K562 (cell line): Measurements from ENCODE around the gene SLC9A1. TPM values are rescaled to one million over a fixed set of nuclear protein-coding genes. Genes with fewer than 3 reads are reported as not detected.

Source experiments
- CAMTA2 ChIP-seq: fragments of 250-450 bp; sonication (Bioruptor Pico); conservative IDR thresholded peaks from 2 replicates; pipeline ENCODE4 v1.5.1; 2022
- CHCHD3 ChIP-seq: fragments of 250-450 bp; sonication (Bioruptor Pico); IDR thresholded peaks from 2 replicates; pipeline ENCODE4 v2.1.2; 2022; ENCODE audit warnings: mild to moderate bottlenecking
- CTBP1 ChIP-seq: fragments of 450-650 bp; IDR thresholded peaks from 2 replicates; pipeline ENCODE4 v1.6.1; 2016; ENCODE audit warnings: borderline replicate concordance
- ELF4 ChIP-seq: fragments of 450-650 bp; formaldehyde crosslinking; IDR thresholded peaks from 2 replicates; pipeline ENCODE4 v1.4.0; 2022; ENCODE audit warnings: missing genetic modification characterization
- FOSL1 ChIP-seq: fragments of 200-800 bp; sonication (Bioruptor generic); conservative IDR thresholded peaks from 2 replicates; pipeline ENCODE4 v1.6.1; 2016; ENCODE audit warnings: missing genetic modification characterization, missing compliant biosample characterization
- FOXJ2 ChIP-seq: fragments of 200-800 bp; sonication (Bioruptor generic); IDR thresholded peaks from 2 replicates; pipeline ENCODE4 v1.6.1; 2016; ENCODE audit warnings: missing genetic modification characterization, missing compliant biosample characterization
- GABPB1 ChIP-seq: sonication (generic); formaldehyde crosslinking; IDR thresholded peaks from 2 replicates; pipeline ENCODE4 v1.8.0; 2022; ENCODE audit warnings: mild to moderate bottlenecking, missing genetic modification reagents
- MBD2 ChIP-seq: sonication (generic); IDR thresholded peaks from 2 replicates; pipeline ENCODE4 v1.6.1; 2016; ENCODE audit warnings: low read depth, borderline replicate concordance
- MXI1 ChIP-seq: IDR thresholded peaks from 2 replicates; pipeline ENCODE4 v1.6.1; 2011; ENCODE audit warnings: low read depth, mild to moderate bottlenecking, improper control_type of control experiment, low read length
- NFIX ChIP-seq: fragments of 250-450 bp; sonication (Bioruptor Pico); IDR thresholded peaks from 2 replicates; pipeline ENCODE4 v1.4.0; 2020; ENCODE audit warnings: low read depth, mild to moderate bottlenecking, moderate library complexity
- RBM22 ChIP-seq: fragments of 200-400 bp; formaldehyde crosslinking; IDR thresholded peaks from 2 replicates; pipeline ENCODE4 v1.6.1; 2018; ENCODE audit warnings: low read length, low read depth; ENCODE audit not compliant: poor library complexity, severe bottlenecking
- RCOR1 ChIP-seq, 2 experiments: IDR thresholded peaks; 2 replicates each; pipeline ENCODE4 v1.6.1; 2012; ENCODE audit warnings: low read depth in 2 of 2, low read length in 2 of 2, borderline replicate concordance in 1 of 2, improper control_type of control experiment in 1 of 2
- SMAD2 ChIP-seq: fragments of 150-350 bp; IDR thresholded peaks from 2 replicates; pipeline ENCODE4 v1.6.1; 2014; ENCODE audit warnings: low read depth, mild to moderate bottlenecking, low read length
- TRIM28 ChIP-seq: fragments of 450-650 bp; IDR thresholded peaks from 2 replicates; pipeline ENCODE4 v1.6.1; 2017
- ZNF23 ChIP-seq: fragments of 250-450 bp; sonication (Bioruptor Pico); IDR thresholded peaks from 2 replicates; pipeline ENCODE4 v1.4.0; 2020; ENCODE audit warnings: mild to moderate bottlenecking
- polyA plus RNA-seq, 8 experiments: library from polyadenylated mRNA; depleted of rRNA in 4 of 8; stranded (reverse) in 5 of 8; unstranded in 3 of 8; fragments of >200 nt; fragmentation: Nextera tagmentation in 2 of 8; fragmentation: Illumina TruSeq in 1 of 8; extraction: Ambion mirVana in 2 of 8; extraction: Trizol in 1 of 8; gene quantifications; 2 replicates each; pipeline versions ENCODE4 v1.2.1 to v1.2.3, GENCODE V29; 2011 to 2014; ENCODE audit warnings: inconsistent platforms in 1 of 8, missing spikeins in 1 of 8
- total RNA-seq, 7 experiments: library from RNA; depleted of rRNA in 6 of 7; stranded (reverse); fragments of >200 nt in 6 of 7; fragmentation: Illumina TruSeq in 2 of 7; extraction: Trizol in 2 of 7; gene quantifications; 2 replicates each; pipeline versions ENCODE4 v1.2.1 to v1.2.3, GENCODE V29; 2011 to 2021; ENCODE audit warnings: low replicate concordance in 1 of 7
- TF ChIP-seq, protein P1 (sequence below): IDR thresholded peaks from 2 replicates; pipeline ENCODE4 v1.6.1; 2016; ENCODE audit warnings: missing genetic modification characterization, missing compliant biosample characterization
- TF ChIP-seq, protein P2 (sequence below): fragments of 250-450 bp; sonication (Bioruptor Pico); IDR thresholded peaks from 2 replicates; pipeline ENCODE4 v1.4.0; 2020; ENCODE audit warnings: mild to moderate bottlenecking, moderate library complexity
- TF ChIP-seq, protein P3 (sequence below): fragments of 250-450 bp; sonication (Bioruptor Pico); IDR thresholded peaks from 2 replicates; pipeline ENCODE4 v1.4.0; 2020
- TF ChIP-seq, protein P4 (sequence below): sonication (generic); formaldehyde crosslinking; IDR thresholded peaks from 2 replicates; pipeline ENCODE4 v1.8.1; 2022; ENCODE audit warnings: missing genetic modification reagents

Gene SLC9A1
- total and polyA plus RNA-seq, 9 of the 15 experiments (the other 6 are each of a cell fraction or from before 2014, with no cell fraction given), result 0.59 to 14.4 (median 2.0) TPM

DNA sequence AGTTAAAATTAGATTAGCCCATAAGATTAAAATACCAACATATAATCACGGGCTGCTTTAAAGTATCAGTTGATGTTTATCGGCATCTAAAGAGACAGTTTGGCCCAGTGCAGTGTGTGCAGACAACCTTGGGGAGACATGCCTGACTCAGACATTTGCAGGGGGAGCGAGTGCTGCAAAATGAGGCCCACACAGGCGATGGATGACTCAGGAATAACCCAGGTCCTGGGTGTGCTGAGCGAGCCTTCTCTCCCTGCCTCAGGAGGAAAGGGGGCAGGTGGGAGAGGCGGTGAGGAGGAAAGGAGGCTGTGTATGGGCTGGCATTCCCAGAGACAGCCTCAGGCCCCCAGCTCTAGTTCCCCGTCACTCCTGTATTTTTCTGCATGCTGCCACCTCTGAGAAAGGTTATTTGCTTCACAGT is 9.0 kb downstream of the SLC9A1 start (continued):
- TF ChIP-seq CHCHD3, result no peak
- TF ChIP-seq TRIM28, result no peak
- no peak for TF ChIP-seq GABPB1
- no peak for TF ChIP-seq FOXJ2 (tag)
- TF ChIP-seq FOSL1 (tag), result peak; percentile 94
- TF ChIP-seq ELF4 (CRISPR knock-in tag), result no peak
- TF ChIP-seq MBD2, result no peak
- TF ChIP-seq, protein P1, sequence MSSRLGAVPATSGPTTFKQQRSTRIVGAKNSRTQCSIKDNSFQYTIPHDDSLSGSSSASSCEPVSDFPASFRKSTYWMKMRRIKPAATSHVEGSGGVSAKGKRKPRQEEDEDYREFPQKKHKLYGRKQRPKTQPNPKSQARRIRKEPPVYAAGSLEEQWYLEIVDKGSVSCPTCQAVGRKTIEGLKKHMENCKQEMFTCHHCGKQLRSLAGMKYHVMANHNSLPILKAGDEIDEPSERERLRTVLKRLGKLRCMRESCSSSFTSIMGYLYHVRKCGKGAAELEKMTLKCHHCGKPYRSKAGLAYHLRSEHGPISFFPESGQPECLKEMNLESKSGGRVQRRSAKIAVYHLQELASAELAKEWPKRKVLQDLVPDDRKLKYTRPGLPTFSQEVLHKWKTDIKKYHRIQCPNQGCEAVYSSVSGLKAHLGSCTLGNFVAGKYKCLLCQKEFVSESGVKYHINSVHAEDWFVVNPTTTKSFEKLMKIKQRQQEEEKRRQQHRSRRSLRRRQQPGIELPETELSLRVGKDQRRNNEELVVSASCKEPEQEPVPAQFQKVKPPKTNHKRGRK (tag), result no peak
- TF ChIP-seq, protein P2, sequence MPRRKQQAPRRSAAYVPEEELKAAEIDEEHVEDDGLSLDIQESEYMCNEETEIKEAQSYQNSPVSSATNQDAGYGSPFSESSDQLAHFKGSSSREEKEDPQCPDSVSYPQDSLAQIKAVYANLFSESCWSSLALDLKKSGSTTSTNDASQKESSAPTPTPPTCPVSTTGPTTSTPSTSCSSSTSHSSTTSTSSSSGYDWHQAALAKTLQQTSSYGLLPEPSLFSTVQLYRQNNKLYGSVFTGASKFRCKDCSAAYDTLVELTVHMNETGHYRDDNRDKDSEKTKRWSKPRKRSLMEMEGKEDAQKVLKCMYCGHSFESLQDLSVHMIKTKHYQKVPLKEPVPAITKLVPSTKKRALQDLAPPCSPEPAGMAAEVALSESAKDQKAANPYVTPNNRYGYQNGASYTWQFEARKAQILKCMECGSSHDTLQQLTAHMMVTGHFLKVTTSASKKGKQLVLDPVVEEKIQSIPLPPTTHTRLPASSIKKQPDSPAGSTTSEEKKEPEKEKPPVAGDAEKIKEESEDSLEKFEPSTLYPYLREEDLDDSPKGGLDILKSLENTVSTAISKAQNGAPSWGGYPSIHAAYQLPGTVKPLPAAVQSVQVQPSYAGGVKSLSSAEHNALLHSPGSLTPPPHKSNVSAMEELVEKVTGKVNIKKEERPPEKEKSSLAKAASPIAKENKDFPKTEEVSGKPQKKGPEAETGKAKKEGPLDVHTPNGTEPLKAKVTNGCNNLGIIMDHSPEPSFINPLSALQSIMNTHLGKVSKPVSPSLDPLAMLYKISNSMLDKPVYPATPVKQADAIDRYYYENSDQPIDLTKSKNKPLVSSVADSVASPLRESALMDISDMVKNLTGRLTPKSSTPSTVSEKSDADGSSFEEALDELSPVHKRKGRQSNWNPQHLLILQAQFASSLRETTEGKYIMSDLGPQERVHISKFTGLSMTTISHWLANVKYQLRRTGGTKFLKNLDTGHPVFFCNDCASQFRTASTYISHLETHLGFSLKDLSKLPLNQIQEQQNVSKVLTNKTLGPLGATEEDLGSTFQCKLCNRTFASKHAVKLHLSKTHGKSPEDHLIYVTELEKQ (CRISPR knock-in tag), result no peak
- TF ChIP-seq SMAD2, result no peak
- no peak for TF ChIP-seq NFIX
- TF ChIP-seq, protein P3, sequence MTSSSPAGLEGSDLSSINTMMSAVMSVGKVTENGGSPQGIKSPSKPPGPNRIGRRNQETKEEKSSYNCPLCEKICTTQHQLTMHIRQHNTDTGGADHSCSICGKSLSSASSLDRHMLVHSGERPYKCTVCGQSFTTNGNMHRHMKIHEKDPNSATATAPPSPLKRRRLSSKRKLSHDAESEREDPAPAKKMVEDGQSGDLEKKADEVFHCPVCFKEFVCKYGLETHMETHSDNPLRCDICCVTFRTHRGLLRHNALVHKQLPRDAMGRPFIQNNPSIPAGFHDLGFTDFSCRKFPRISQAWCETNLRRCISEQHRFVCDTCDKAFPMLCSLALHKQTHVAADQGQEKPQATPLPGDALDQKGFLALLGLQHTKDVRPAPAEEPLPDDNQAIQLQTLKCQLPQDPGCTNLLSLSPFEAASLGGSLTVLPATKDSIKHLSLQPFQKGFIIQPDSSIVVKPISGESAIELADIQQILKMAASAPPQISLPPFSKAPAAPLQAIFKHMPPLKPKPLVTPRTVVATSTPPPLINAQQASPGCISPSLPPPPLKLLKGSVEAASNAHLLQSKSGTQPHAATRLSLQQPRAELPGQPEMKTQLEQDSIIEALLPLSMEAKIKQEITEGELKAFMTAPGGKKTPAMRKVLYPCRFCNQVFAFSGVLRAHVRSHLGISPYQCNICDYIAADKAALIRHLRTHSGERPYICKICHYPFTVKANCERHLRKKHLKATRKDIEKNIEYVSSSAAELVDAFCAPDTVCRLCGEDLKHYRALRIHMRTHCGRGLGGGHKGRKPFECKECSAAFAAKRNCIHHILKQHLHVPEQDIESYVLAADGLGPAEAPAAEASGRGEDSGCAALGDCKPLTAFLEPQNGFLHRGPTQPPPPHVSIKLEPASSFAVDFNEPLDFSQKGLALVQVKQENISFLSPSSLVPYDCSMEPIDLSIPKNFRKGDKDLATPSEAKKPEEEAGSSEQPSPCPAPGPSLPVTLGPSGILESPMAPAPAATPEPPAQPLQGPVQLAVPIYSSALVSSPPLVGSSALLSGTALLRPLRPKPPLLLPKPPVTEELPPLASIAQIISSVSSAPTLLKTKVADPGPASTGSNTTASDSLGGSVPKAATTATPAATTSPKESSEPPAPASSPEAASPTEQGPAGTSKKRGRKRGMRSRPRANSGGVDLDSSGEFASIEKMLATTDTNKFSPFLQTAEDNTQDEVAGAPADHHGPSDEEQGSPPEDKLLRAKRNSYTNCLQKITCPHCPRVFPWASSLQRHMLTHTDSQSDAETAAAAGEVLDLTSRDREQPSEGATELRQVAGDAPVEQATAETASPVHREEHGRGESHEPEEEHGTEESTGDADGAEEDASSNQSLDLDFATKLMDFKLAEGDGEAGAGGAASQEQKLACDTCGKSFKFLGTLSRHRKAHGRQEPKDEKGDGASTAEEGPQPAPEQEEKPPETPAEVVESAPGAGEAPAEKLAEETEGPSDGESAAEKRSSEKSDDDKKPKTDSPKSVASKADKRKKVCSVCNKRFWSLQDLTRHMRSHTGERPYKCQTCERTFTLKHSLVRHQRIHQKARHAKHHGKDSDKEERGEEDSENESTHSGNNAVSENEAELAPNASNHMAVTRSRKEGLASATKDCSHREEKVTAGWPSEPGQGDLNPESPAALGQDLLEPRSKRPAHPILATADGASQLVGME, result no peak
- TF ChIP-seq CAMTA2 (CRISPR knock-in tag), result no peak
- TF ChIP-seq RBM22, result no peak
- no peak for TF ChIP-seq MXI1
- TF ChIP-seq, protein P4, sequence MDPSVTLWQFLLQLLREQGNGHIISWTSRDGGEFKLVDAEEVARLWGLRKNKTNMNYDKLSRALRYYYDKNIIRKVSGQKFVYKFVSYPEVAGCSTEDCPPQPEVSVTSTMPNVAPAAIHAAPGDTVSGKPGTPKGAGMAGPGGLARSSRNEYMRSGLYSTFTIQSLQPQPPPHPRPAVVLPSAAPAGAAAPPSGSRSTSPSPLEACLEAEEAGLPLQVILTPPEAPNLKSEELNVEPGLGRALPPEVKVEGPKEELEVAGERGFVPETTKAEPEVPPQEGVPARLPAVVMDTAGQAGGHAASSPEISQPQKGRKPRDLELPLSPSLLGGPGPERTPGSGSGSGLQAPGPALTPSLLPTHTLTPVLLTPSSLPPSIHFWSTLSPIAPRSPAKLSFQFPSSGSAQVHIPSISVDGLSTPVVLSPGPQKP (CRISPR knock-in tag), result no peak
- TF ChIP-seq RCOR1 (IDR thresholded peaks at IDR 0.05; ENCODE audit: borderline replicate concordance in 1 of 2, low read depth in 2 of 2, low read length in 2 of 2), result peak in 1 of 2 experiments; percentile 79; a peak in 1 of 4 replicates
- peak; percentile 56 for TF ChIP-seq CTBP1
- no peak for TF ChIP-seq ZNF23 (CRISPR knock-in tag)
